GM18907 (cell line): ENCODE data around the gene GLRX2.
"Not testable (repeated sequence)": the region's sequence is repeated elsewhere in the genome, so short reads cannot be mapped to it uniquely, and the experiment has no call there.

Experiments
- ATAC-seq: cut with Tn5 transposase; IDR thresholded peaks from one replicate; pipeline ENCODE4 v1.9.1; 2021; ENCODE audit warnings: mild to moderate bottlenecking, moderate library complexity; ENCODE audit not compliant: unreplicated experiment

The GLRX2 gene, protein sequence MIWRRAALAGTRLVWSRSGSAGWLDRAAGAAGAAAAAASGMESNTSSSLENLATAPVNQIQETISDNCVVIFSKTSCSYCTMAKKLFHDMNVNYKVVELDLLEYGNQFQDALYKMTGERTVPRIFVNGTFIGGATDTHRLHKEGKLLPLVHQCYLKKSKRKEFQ

DNA sequence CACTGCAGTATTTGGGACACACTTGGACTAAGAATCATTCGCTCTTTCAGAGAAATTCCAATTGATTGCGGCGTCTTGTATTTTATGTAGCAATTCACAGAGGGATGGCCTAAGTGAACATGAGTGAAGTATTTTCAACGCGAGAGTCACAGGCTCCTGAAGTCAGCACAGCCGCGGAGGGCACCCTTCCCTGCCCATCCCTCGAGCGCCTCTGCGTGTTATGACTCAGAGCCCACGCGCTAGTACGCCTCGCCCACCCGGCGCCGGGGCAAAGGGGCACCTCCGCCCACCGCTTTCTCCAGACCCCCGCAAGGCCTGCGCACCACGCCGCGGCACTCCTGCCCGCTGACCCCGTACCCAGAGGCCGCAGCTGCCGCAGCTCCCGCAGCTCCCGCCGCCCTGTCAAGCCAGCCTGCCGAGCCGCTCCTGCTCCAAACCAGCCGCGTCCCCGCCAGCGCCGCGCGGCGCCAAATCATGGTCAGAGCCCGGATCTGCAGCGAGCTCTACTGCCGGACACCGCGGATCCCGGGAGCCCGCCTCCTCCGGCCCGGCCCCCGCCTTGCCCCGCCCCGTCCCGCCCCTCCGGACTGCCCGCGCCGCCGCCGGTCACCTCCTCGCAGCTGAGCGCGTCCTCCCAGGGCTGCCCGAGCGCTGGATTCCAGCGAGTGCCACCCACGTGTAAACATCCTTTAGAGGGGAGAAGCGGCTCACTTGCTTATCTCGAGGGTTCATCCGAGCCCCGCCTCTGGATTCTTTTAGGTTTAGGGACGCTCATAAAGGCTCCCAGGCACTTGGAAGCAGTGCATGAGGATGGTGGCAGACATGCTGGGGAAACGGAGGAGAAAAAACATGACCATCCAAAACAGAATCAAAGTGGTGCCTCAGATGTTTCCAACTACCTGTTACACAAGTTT, at the start of gene GLRX2:
GLRX2 (minus strand) TSS at position 508 of the 914 bp plus-strand sequence; CDS start at position 476, 32 bp downstream.
- ATAC-seq: peak; percentile 94

DNA sequence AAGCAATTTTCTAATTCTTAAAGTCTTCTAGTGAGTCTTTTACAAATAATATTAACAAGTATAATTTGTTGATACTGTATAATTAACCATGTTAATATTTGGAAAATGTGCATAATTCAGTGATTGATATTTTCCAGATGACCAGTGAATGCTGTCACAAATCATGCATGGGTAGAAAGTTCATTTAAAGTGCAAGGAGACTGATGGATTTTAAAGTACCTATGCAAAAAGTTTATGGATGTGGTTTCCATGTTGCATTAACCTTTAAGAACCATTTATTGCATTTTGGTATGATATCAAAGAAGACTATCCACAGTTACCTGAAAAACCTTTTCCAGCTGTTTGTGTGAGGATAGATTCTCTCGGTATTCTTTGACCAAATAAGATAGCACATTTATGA, 39.8 kb upstream of the GLRX2 start:
- no peak for ATAC-seq

DNA sequence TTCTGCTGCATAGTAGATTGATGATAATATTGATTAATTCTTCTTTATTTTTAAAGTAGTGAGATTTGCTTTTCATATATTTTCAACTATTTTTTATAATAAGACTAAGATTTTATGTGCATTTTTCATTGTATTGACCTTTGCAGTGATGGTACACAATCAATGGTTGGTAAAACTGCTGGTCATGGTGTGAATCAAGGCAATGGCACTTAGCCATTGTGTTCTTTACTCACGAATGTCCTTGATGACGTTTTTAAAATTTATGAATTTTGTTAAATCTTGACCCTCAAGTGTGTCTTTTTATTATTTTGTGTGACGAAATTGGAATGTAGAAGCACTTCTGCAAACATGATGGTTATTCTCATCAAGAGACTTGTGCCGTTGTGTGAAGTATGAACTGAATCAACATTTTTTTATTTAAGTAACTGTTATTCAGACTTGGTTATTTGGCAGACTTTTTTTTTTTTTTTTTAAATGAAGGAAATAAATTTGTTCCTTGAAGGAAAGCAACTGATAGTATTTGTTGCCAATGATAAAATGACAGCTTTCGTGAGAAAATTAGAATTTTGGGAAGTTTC, 39.2 kb upstream of the GLRX2 start:
- ATAC-seq: no peak

DNA sequence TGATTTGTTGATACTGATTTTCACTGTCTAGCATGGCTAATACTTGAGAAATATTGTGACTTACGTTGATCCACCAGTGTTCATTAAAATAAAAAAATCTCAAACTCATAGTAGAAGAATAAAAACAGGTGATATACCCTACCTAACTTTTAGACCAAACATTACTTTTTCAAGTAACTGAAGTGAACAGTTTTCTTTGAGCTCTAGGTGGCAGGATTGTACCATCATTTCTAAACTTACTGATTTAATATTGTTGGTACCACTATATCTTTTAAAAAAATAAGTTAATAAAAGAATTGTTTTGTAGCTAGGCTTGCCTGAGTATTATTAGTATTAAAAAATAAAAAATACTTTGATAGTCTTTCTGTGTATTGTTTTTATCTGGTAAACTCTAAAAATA, 38.1 kb upstream of the GLRX2 start:
- no peak for ATAC-seq

DNA sequence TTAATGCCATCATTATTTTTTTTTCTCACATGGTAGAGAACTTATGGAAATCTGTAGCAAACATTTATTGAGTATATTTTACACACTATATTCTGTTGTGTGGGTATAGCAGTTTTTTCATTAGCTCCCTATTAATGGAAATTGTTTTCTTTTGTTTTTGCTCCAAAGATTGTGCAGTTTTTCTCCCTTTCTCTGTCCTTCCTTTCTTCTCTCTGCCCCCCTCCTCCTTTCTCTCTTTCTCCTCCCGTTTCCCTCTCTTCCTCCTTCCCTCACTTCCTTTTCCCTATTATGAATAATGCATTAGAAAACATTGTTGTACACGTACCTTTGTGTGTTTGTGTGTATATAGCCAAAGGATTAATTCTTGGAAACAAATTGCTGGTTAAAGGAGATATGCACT, 37.2 kb upstream of the GLRX2 start:
- ATAC-seq: no peak

DNA sequence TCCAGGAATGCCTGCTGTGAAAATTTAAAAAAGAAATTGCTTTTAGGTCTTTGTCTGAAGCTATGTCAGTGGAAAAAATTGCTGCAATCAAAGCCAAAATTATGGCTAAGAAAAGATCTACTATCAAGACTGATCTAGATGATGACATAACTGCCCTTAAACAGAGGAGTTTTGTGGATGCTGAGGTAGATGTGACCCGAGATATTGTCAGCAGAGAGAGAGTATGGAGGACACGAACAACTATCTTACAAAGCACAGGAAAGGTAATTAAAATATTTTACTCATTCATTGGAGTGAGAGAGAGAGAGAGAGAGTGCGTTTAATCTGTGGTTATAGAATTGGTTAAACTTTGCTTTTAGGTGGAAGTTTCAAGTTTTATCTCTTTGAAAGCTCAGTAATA, 36.6 kb upstream of the GLRX2 start:
- ATAC-seq: no peak

DNA sequence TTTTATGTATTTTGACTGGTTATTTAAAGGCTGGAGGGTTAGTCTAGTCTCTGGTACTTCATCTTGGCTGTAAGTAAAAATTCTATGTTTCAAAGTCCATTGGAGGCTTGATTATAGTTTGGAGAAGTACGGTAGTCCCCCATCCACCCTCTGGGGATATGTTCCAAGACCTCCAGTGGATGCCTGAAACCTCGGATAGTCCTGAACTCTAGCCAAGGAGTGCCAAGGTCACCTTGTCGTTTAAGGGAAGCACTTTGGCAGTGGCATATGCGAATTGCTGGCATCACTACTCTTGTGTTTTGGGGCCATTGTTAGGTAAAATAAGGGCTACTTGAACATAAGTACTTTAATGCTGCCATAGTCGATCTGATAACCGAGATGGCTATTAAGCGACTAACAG, 35.0 kb upstream of the GLRX2 start:
- ATAC-seq: no peak

DNA sequence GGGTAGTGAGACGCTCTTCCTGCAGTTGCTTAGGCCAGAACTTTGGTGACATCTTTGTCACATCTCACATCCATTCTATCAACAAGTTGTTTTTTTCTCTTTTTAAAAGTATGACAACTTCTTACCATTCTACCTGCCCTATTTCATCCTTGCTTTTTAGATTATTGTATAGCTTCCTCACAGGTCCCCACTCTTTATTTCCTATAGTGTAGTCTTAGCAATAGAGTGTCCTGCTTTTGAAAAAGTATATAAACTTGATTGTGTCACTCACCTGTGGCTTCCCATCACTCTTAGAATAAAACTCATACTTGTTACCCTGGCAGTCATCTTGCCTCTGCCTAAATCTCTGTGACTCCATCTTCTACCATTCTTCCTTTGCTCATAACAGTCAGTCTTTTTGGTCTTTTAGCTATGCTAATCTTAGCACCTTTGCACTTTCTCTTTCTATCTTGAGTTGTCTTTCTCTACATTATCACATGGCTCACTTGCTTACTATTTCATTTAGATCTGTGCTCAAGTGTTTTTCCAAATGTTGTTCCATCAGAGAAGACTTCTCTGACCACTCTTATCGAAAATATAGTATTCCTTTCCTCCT, 26.1 kb upstream of the GLRX2 start:
- peak; percentile 58 for ATAC-seq

DNA sequence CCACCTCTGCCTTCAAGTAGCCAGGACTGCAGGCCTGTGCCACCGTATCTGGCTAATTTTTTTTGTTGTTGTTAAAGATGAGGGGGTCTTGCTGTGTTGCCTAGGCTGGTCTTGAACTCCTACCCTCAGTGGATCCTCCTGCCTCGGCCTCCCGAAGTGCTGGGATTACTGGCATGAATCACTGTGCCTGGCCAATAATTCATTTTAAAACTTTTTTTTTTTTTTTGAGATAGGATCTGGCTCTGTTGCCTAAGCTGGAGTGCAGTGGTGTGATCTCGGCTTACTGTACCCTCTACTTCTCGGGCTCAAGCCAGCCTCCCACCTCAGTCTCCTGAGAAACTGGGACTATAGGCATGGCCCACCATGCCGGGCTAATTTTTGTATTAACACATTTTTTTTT, 20.2 kb upstream of the GLRX2 start:
- ATAC-seq: no peak

DNA sequence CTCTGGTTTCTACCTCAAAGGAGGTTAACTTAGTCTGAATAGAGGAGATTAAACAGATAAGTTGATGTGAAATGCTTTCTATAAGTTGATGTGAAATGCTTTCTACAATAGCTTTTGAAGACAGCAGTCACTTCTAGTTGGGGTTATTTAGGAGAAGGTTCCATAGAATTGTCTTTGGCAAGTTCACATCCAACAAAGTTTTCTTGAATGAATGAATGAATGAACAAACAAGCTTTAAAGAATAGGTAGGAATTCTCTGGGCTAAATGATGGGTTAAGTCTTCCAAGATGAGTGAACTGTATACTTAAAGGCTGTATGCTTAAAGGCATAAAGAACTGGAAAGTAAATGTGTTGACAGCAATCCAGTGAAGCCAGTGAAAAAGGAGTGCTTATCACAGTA, 18.5 kb upstream of the GLRX2 start:
- no peak for ATAC-seq

DNA sequence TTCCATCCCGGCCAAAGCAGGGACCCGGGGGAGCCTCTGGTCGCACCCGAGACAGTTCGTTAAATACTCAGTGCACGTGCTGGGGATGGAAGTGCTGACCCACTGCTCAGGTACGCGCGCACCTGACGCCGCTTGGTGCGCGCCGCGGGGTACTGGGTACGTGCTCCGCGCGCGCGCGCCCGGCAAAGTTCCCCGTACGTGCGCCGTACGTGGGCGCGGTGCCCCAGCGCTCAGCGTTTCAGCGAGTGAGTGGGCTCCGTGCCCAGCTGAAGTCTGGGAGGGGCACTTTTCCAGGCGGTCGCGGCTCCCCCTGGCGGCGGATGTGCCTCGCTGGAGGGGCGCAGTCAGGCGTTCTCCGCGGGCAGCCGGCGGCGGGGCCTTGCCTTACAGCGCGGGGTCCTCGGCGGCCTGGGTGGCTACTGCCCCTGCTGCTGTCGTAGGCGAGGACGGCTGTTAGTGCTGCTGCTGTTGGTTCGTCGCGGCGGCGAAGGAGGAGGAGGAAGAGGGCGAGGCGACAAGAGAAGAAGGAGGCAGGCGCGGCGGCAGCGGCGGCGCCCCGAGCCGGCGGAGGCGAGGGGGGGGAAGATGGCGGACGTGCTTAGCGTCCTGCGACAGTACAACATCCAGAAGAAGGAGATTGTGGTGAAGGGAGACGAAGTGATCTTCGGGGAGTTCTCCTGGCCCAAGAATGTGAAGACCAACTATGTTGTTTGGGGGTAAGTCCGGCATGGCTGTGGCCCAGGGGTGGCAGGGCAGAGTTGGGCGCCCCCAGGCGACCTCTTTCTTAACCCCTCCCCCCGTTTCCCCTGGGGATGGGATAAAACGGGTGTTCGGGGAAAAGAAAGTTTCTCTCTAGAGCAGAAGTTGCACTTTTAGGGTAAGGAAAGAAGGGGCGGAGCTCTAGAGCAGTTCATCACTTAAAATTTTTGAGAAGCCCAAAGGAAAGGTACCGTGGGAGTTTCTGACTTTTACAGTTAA, 16.7 kb upstream of the GLRX2 start, which contains the start of gene CDC73:
CDC73 (plus strand) TSS at position 416 of the 978 bp plus-strand sequence; CDS start at position 586, 170 bp downstream.
- peak; percentile 97 for ATAC-seq

DNA sequence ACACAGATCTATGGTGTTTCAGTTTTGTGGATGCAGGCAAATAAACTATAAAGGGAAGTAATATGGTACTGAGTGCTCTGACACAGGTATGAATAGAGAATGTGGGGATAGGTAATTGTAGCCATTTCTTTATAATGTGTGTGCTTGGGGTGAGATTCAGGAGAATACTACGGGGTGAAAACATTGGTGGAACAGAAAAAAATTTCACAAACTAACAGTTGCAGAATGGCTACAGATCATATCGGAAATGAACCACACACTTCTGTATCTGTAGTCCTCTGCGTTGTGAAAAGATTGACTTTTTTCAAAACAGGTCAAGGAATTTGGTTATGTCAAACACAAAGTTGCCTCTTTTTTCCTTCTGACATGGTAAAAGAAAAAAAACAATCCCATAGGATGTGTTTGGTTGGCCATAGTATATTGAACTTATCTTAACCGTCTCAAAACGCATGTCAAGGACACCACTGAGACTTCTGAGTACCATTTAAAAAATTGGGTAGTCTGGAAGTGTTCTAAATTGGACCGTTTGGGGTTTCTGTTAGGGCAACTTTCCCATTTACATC, 15.5 kb upstream of the GLRX2 start:
- no peak for ATAC-seq

DNA sequence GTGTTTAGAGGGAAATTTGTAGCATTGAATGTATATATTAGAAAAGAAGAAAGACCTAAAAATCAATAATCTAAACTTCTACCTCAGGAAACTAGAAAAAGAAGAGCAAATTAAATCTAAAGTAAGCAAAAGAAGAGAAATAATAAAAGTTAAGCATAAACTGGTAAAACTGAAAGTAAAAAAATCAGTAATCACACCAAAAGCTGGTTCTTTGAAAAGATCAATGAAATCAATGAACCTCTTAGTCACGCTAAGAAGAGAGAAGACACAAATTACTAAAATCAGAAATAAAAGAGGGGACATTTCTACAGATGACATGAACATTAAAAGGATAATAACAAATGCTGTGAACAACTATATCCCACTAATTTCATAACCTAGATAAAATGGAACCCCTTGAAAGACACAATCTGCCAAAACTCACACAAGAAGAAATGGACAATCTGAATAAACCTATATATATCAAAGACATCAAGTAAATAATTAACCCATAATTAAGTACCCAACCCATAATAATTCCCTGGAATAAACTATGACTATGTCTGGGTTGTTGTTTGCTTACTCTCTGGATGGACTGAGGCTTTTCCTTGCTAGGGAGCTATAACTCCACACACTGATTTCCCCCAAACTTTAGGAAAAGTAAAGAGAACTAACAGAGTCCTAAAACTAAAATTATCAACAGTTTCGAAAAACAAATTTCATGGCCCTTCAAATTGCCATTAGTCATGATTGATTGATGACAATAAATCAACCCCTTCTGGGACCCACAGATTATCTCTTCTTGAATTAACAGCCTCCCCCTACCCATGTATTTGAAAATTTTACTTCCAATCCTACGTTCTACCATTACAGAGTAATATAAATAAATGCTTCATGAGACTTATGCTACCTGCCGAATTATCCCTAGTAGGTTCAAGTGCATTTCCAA, 13.9 kb upstream of the GLRX2 start:
- no peak for ATAC-seq

DNA sequence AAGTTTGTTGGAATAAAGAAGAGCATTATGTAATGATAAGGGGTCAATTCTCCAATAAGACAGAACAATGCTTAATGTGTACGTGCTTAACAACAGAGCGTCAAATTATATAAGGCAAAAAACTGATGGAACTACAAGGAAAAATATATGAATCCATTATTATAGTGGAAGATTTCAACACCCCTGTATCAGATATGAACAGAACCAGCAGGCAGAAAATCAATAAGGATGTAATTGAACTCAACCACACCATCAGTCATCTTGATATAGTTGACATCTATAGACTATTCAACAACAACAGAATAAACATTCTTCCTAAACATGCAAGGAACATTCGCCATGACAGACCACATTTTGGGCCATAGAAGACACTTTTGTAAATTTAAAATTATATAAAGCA, 13.0 kb upstream of the GLRX2 start:
- ATAC-seq: no peak

DNA sequence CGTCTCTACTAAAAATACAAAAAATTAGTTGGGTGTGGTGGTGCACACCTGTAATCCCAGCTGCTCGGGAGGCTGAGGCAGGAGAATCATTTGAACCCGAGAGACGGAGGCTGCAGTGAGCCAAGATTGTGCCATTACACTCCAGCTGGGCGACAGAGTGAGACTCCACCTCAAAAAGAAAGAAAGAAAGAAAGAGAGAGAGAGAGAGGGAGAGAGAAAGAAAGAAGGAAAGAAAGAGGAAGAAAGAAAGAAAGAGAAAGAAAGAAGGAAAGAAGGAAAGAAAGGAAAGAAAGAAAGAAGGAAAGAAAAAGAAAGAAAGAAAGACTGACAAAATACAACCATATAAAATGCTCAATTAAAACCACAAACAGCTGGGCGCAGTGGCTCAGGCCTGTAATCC, 12.0 kb upstream of the GLRX2 start:
- ATAC-seq: not testable (repeated sequence)

DNA sequence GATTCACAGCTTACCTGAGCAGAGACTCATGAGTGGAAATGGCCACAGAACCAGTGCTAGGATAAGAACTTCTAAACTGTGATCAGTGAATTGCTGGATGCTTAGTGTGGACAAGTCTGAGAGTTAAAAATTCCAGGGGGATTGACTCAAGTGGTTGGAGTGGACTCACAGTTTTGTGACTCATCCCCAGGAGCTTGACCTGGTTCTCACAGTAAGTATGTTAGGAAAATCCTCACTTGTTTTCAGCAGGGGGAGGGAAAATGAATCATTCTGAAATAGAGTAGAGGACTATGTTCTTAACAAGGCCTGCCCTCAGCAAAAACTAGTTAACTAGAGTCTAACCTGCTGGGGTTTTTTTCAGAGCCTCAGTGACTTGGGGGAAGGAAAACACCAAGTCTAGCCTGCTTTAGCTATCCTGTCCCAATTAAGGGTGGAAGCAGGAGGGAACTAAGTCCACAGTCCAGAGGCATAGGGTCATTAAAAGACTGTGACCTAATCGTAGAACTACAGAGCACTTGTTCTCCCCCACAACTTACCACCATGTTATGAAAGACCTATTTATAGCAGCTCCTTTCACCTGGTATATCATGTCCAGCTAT, 10.5 kb upstream of the GLRX2 start:
- no peak for ATAC-seq

DNA sequence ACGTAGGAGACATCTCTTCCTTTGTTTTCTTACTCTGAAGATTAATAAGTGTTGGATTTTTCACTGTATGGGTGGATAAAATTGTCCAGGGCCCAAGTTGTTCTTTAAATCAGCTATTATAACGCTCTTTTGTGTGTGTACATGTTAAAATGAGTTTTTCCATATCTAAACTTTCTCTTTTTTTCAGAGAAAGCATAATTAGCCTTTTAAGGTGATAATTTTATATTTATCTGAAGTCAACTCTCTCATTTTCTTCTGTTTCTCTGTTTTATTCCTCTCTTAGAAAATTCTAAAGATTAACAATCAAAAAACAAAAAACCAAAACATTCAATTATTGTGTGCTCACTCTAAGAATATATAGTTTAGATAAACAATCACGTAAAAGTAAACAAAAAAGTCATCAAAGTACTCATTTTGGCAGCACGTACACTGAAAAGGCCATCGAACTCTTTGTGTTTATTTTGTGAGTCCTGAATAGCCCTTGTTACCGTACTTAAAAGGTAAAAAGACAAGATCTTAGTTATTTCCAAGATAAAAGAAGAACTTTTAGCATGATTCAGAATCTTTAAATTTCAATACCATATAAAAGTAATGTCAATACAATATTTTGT, 9.4 kb upstream of the GLRX2 start:
- no peak for ATAC-seq

DNA sequence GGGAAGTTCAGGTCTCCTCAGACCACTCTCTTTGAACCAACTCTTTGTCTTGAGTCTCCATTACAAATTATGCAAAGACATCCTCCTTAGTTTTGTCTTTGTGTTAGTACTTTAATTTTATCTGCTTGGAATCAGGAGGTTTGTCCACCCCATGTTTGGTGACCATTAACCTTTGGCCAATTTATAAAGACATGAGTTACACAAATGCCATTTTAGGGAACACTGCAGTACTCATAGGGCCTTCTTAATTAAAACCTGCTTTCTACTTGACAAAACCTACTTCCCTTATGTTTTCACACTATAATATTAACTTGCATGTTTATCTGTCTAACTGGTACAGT, 8.7 kb upstream of the GLRX2 start:
- no peak for ATAC-seq
